SK-N-SH (cell line): Measurements from ENCODE around the gene FOSL1. TPM values are rescaled to one million over a fixed set of nuclear protein-coding genes. Genes with fewer than 3 reads are reported as not detected.

Source experiments
- CTCF ChIA-PET: fragments of 300-600, 350-600 bp; formaldehyde crosslinking; extraction: SDS; loops from one replicate; lab custom pipeline; 2021; lab: Yijun Ruan, JAX
- POLR2A ChIA-PET: fragments of 350-600 bp; sonication (Branson Sonifier 250); formaldehyde crosslinking; extraction: SDS; loops from one replicate; lab custom pipeline; 2020; ENCODE audit warnings: antibody characterized with exemption, inconsistent platforms; lab: Yijun Ruan, JAX
- DNase-seq: peaks from one replicate; pipeline ENCODE4 v3.0.0; 2012
- H2AFZ ChIP-seq: fragments of 200-600 bp; sonication (generic); 2 replicates; pipeline ENCODE4 v1.8.1; 2016; ENCODE audit warnings: antibody characterized with exemption, mild to moderate bottlenecking, low read depth
- H3F3A ChIP-seq: fragments of 200-600 bp; sonication (generic); replicated peaks from 2 replicates; pipeline ENCODE3; 2016; ENCODE audit warnings: antibody characterized with exemption, mild to moderate bottlenecking; ENCODE audit not compliant: insufficient read depth
- H3K27ac ChIP-seq, 2 experiments: fragments of 200-500 bp in 1 of 2; fragments of 200-600 bp in 1 of 2; sonication (Bioruptor generic) in 1 of 2; sonication (generic), shearing (Covaris generic) in 1 of 2; 2 replicates each; pipeline versions ENCODE4 v1.5.1 to v1.6.1; 2014 to 2016; ENCODE audit warnings: low read depth in 2 of 2, inconsistent platforms in 1 of 2, low read length in 1 of 2, mild to moderate bottlenecking in 1 of 2, mixed read lengths in 1 of 2
- H3K27me3 ChIP-seq: fragments of 200-600 bp; sonication (generic), shearing (Covaris generic); 2 replicates; pipeline ENCODE4 v1.6.1; 2016; ENCODE audit warnings: mixed run types; ENCODE audit not compliant: insufficient read depth
- H3K36me3 ChIP-seq, 2 experiments: fragments of 200-500 bp in 1 of 2; fragments of 200-600 bp in 1 of 2; sonication (Bioruptor generic) in 1 of 2; sonication (generic) in 1 of 2; replicated peaks in 1 of 2; 2 replicates each; pipeline versions ENCODE3 to v1.5.1; 2014 to 2016; ENCODE audit warnings: low read length in 1 of 2, mild to moderate bottlenecking in 1 of 2; ENCODE audit not compliant: insufficient read depth in 2 of 2, control insufficient read depth in 1 of 2
- H3K4me1 ChIP-seq, 2 experiments: fragments of 200-500 bp in 1 of 2; fragments of 200-600 bp in 1 of 2; sonication (Bioruptor generic) in 1 of 2; sonication (generic), shearing (Covaris generic) in 1 of 2; 2 replicates each; pipeline versions ENCODE4 v1.5.1 to v1.6.1; 2014 to 2016; ENCODE audit warnings: low read depth in 1 of 2, low read length in 1 of 2, mixed run types in 1 of 2; ENCODE audit not compliant: insufficient read depth in 2 of 2, control insufficient read depth in 1 of 2
- H3K4me2 ChIP-seq: fragments of 200-600 bp; sonication (generic), shearing (Covaris generic); 2 replicates; pipeline ENCODE4 v1.6.1; 2017; ENCODE audit warnings: mixed run types
- H3K4me3 ChIP-seq, 2 experiments: fragments of 200-500 bp in 1 of 2; fragments of 200-600 bp in 1 of 2; sonication (Bioruptor generic) in 1 of 2; sonication (generic), shearing (Covaris generic) in 1 of 2; 2 replicates each; pipeline versions ENCODE4 v1.5.1 to v1.8.1; 2014 to 2016; ENCODE audit warnings: low read depth in 2 of 2, inconsistent platforms in 1 of 2, low read length in 1 of 2, mild to moderate bottlenecking in 1 of 2, mixed read lengths in 1 of 2, moderate library complexity in 1 of 2
- H3K79me2 ChIP-seq: fragments of 200-600 bp; sonication (generic); 2 replicates; pipeline ENCODE4 v1.8.1; 2017; ENCODE audit warnings: mild to moderate bottlenecking; ENCODE audit not compliant: insufficient read depth
- H3K9ac ChIP-seq: fragments of 200-600 bp; sonication (generic); 2 replicates; pipeline ENCODE4 v1.6.1; 2017; ENCODE audit warnings: mixed run types
- H3K9me2 ChIP-seq: fragments of 200-600 bp; sonication (generic); 2 replicates; pipeline ENCODE4 v1.6.1; 2017; ENCODE audit warnings: mixed run types
- H3K9me3 ChIP-seq: fragments of 200-600 bp; sonication (generic); 2 replicates; pipeline ENCODE4 v1.6.1; 2017; ENCODE audit warnings: mixed run types, mild to moderate bottlenecking, moderate library complexity
- H4K20me1 ChIP-seq: fragments of 200-600 bp; sonication (generic); 2 replicates; pipeline ENCODE4 v1.6.1; 2017; ENCODE audit warnings: mild to moderate bottlenecking, mixed run types; ENCODE audit not compliant: insufficient read depth
- CTCF ChIP-seq: fragments of 200-600 bp; sonication (generic); IDR thresholded peaks from 2 replicates; pipeline ENCODE4 v1.6.1; 2017; ENCODE audit warnings: antibody characterized with exemption, mild to moderate bottlenecking, moderate library complexity
- EZH2phosphoT487 ChIP-seq: fragments of 200-600 bp; sonication (generic); IDR thresholded peaks from 2 replicates; pipeline ENCODE4 v1.6.1; 2017; ENCODE audit warnings: low read depth, mixed run types, mild to moderate bottlenecking, antibody characterized with exemption, moderate library complexity, borderline replicate concordance
- FOSL2 ChIP-seq: IDR thresholded peaks from 2 replicates; pipeline ENCODE4 v1.4.0; 2012; ENCODE audit warnings: low read depth, mild to moderate bottlenecking, moderate library complexity, borderline replicate concordance
- FOXJ3 ChIP-seq: sonication (generic); formaldehyde crosslinking; IDR thresholded peaks from 2 replicates; pipeline ENCODE4 v1.5.1; 2020; ENCODE audit warnings: mild to moderate bottlenecking, missing genetic modification reagents
- JUND ChIP-seq: IDR thresholded peaks from 2 replicates; pipeline ENCODE4 v1.4.0; 2012
- MAX ChIP-seq: IDR thresholded peaks from 2 replicates; pipeline ENCODE4 v1.4.0; 2012; ENCODE audit warnings: low read depth
- MEF2A ChIP-seq: IDR thresholded peaks from 2 replicates; pipeline ENCODE4 v1.4.0; 2012; ENCODE audit warnings: low read depth, borderline replicate concordance
- NFIC ChIP-seq: IDR thresholded peaks from 2 replicates; pipeline ENCODE4 v1.4.0; 2012; ENCODE audit warnings: borderline replicate concordance
- NRF1 ChIP-seq: IDR thresholded peaks from 2 replicates; pipeline ENCODE4 v1.6.1; 2012; ENCODE audit warnings: low read depth, mild to moderate bottlenecking, low read length
- RAD21 ChIP-seq: IDR thresholded peaks from 2 replicates; pipeline ENCODE4 v1.6.1; 2012; ENCODE audit warnings: mild to moderate bottlenecking, low read length
- RCOR1 ChIP-seq: fragments of 150-350 bp; IDR thresholded peaks from 2 replicates; pipeline ENCODE4 v1.6.1; 2017; ENCODE audit warnings: antibody characterized with exemption, low read length
- RFX5 ChIP-seq: IDR thresholded peaks from 2 replicates; pipeline ENCODE4 v1.6.1; 2012; ENCODE audit warnings: mild to moderate bottlenecking, improper control_type of control experiment, low read length
- RXRA ChIP-seq: IDR thresholded peaks from 2 replicates; pipeline ENCODE4 v1.4.0; 2012; ENCODE audit warnings: low read depth, mild to moderate bottlenecking, borderline replicate concordance
- SIN3A ChIP-seq: IDR thresholded peaks from 2 replicates; pipeline ENCODE4 v1.6.1; 2012; ENCODE audit warnings: low read depth, mild to moderate bottlenecking, low read length, moderate library complexity, borderline replicate concordance
- TCF12 ChIP-seq: IDR thresholded peaks from 2 replicates; pipeline ENCODE4 v1.4.0; 2012
- TEAD4 ChIP-seq: IDR thresholded peaks from 2 replicates; pipeline ENCODE4 v1.4.0; 2012; ENCODE audit warnings: mild to moderate bottlenecking, borderline replicate concordance; ENCODE audit not compliant: insufficient read depth
- USF1 ChIP-seq: IDR thresholded peaks from 2 replicates; pipeline ENCODE4 v1.4.0; 2012; ENCODE audit warnings: low read depth, borderline replicate concordance
- USF2 ChIP-seq: fragments of 150-350 bp; IDR thresholded peaks from 2 replicates; pipeline ENCODE4 v1.6.1; 2017; ENCODE audit warnings: antibody characterized with exemption, low read length, low read depth, borderline replicate concordance
- WGBS: methylation state at CpG from one replicate; pipeline ENCODE4 v1.1.6; 2017; ENCODE audit warnings: low lambda C conversion rate; 5-methylcytosine and 5-hydroxymethylcytosine counted together
- polyA plus RNA-seq, 3 experiments: library from polyadenylated mRNA; depleted of rRNA; stranded (reverse); fragments of >200 nt; gene quantifications; 2 replicates each; pipeline ENCODE4 v1.2.3, GENCODE V29; 2012

Gene FOSL1
- polyA plus RNA-seq, 1 of the 3 experiments (the other 2 are of a cell fraction), result 30.1 TPM

- POLR2A ChIA-PET, result interaction anchor here (1.3 to 1.6 kb wide), 3 partner anchors 9 to 25 kb away, joined by 3 to 11 read pairs (median 3); partner anchors contain the start of genes EFEMP2 and FIBP
- DNase-seq, result no peak
These were observed 37.0 kb downstream of the FOSL1 start for GRCh38 chr11:65862941-65863888.

More at GRCh38 chr11:65862941-65863888, 37.0 kb downstream of the FOSL1 start:
- Histone ChIP-seq H3K9me3 (no peaks in the 10 kb centered on the region), H3K9me2 (no peaks in the 10 kb centered on the region), H4K20me1 (no peaks in the 10 kb centered on the region; the same call in 1 of the 2 replicates), H3K79me2 (peaks cover 45% of the 10 kb centered on the region), H3F3A (peaks cover 54% of the 10 kb centered on the region), H3K36me3 (peaks cover 37 to 64% of the 10 kb centered on the region in 2 experiments), H2AFZ (no peak overlapping the region), H3K4me1 (peaks cover 10 to 21% of the 10 kb centered on the region in 2 experiments), H3K9ac (no peak overlapping the region), H3K27me3 (no peaks in the 10 kb centered on the region), H3K4me3 (no peak overlapping the region), H3K4me2 (no peak overlapping the region), H3K27ac (no peak overlapping the region)
- CTCF ChIA-PET, result interaction anchor here (5.7 to 18.4 kb wide), 2 partner anchors 8 to 22 kb away, joined by 89 to 374 read pairs; partner anchors contain the start of genes CCDC85B, CTSW, EFEMP2 and FIBP
- TF ChIP-seq MEF2A (no peak), TCF12 (no peak), FOXJ3 (CRISPR knock-in tag) (no peak), RAD21 (no peak), TEAD4 (no peak), RCOR1 (no peak), USF2 (no peak), NRF1 (no peak), MAX (no peak), SIN3A (no peak), RFX5 (no peak), EZH2phosphoT487 (no peak), NFIC (no peak), CTCF (no peak), FOSL2 (no peak), USF1 (no peak), JUND (no peak), RXRA (no peak)
- WGBS, result 85% methylated on average over 8 of the region's 24 CpGs
